Sigmoid colon (tissue), 4 donors: Measurements from ENCODE around the gene PPP2R2C.

Experiments used
- CTCF ChIP-seq, 4 experiments: fragments of 450-650 bp in 3 of 4; fragments of 200-600 bp in 1 of 4; IDR thresholded peaks; one replicate each; pipeline ENCODE4 v1.5.1; 2016 to 2019; ENCODE audit warnings: antibody characterized with exemption in 4 of 4, mild to moderate bottlenecking in 3 of 4, moderate library complexity in 2 of 4
- POLR2AphosphoS5 ChIP-seq, 4 donors: sonication (generic); formaldehyde crosslinking; IDR thresholded peaks; one replicate each; pipeline ENCODE4 v1.6.1; 2017; ENCODE audit warnings: antibody characterized with exemption in 4 of 4

- TF ChIP-seq POLR2AphosphoS5 (IDR thresholded peaks at IDR 0.05): no peak
- TF ChIP-seq CTCF (IDR thresholded peaks at IDR 0.05): no peak
Observed at GRCh38 chr4:6465955-6466354, 6.5 kb downstream of the PPP2R2C start.
